NCI-H82 (cell line): ENCODE data around the gene TTC29.
A peak's percentile ranks its signal among the peaks of the same experiment; 100 is the strongest.
"Not testable (repeated sequence)": the region's sequence is repeated elsewhere in the genome, so short reads cannot be mapped to it uniquely, and the experiment has no call there.

Experiments
- DNase-seq: peaks from one replicate; lab custom pipeline; 2025; lab: John Stamatoyannopoulos, UW

TTC29 gene

GRCh38 chr4:146709956-146710355 is 235.7 kb downstream of the TTC29 start:
- no peak for DNase-seq

- no peak for DNase-seq
Measured at GRCh38 chr4:146699910-146700309, 245.8 kb downstream of the TTC29 start.

DNA sequence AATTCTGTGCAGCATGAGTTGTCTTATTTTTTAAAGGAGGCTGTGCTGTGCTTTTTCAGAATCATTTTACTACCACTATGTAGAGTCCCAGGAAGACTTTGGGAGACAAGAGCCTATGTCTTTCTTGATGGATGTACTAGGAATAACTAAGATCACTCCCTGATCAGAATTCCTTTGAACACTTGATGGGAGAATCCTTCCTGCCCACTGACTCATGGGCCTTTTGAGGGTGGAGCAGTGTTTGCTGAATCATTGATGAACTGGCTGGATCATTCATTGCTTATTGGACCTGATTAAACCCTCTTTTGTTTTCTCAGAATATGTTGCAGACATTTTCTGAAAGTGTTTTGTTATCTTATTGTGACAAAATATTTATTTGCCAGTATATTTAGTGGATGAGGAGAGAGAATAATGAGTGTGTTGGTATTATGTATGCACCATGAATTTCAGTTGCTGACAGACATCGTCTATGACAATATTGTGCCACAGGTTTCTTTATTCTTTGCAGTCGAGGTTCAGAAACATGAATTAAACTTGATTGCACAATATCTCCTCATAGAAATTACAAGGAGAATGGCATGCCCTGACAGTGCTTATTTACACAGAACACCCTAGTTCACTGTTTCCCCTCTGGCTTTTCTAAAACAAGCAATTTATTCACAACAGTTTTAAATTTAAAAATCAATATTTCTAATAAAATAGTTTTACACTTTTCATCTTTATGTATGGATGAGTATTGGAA is 270.7 kb downstream of the TTC29 start:
- no peak for DNase-seq

GRCh38 chr4:146663968-146664311 is 281.7 kb downstream of the TTC29 start:
- DNase-seq: not testable (repeated sequence)

DNA sequence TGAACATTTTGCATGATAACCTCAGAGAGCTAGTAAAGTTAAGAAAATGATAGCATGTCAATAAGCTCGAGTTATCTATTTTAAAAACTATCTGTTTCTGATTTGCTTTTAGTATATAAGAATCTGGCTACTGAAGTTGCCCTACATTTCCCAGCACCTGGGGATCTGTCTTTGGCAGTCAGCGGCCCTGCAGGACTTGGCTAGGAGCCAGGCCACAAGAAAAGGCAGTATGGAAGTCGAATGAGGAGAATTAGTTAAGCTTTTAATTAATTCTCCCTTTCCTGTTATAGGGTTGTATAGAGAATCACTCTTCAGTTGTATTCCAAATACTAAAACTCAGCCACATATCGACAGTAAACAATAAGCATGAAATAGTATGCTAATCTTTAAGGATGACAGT is 284.3 kb downstream of the TTC29 start:
- DNase-seq: peak; percentile 8
